Right renal pelvis (tissue), 4 donors: ENCODE measurements around the gene COL4A4. TPM values are rescaled to one million over a fixed set of nuclear protein-coding genes. Genes with fewer than 3 reads are reported as not detected.

ENCODE experiments used
- polyA plus RNA-seq, 4 donors: library from polyadenylated mRNA; unstranded; fragments of 120-200 nt; gene quantifications; one replicate each; pipeline ENCODE4 v1.2.1, GENCODE V29; 2013; ENCODE audit not compliant: insufficient read length in 4 of 4

Gene COL4A4
- polyA plus RNA-seq, 4 donors: 45.7 to 69.7 (median 56.2) TPM

Other genes starting within 250 kb of the COL4A4 start
- gene COL4A3, start 419 bp upstream of the COL4A4 start, polyA plus RNA-seq: 10 to 100 TPM; 41.9 to 64.6 (median 57.6) TPM
- gene MFF, start 161.0 kb upstream of the COL4A4 start, polyA plus RNA-seq: 100 to 1,000 TPM; 118 to 146 (median 140) TPM
- gene TM4SF20, start 215.1 kb upstream of the COL4A4 start, polyA plus RNA-seq: under 1 TPM; 0.05 to 0.21 (median 0.13) TPM
- not detected for gene SCYGR1, start 223.7 kb upstream of the COL4A4 start, polyA plus RNA-seq